Caki2 (cell line): ENCODE data around the gene CFAP74. TPM values are rescaled to one million over a fixed set of nuclear protein-coding genes. Genes with fewer than 3 reads are reported as not detected.

ENCODE experiments used
- DNase-seq: peaks from one replicate; pipeline ENCODE4 v3.0.0-alpha.2; 2015; ENCODE audit warnings: low read depth
- in situ Hi-C: cut with HindIII; loops from 2 replicates; pipeline ENCODE4 v1.10.0; 2016; ENCODE audit warnings: low sequenced_read_pairs, low pct_unique_long_range_greater_than_20kb, mixed read lengths
- total RNA-seq: library from RNA; depleted of rRNA; stranded (reverse); fragments of >200 nt; shearing (Covaris generic); gene quantifications from 2 replicates; pipeline ENCODE4 v1.2.3, GENCODE V29; 2014; ENCODE audit warnings: low replicate concordance

Gene CFAP74
- total RNA-seq, 1 experiment from 2014 or later = not detected

DNA sequence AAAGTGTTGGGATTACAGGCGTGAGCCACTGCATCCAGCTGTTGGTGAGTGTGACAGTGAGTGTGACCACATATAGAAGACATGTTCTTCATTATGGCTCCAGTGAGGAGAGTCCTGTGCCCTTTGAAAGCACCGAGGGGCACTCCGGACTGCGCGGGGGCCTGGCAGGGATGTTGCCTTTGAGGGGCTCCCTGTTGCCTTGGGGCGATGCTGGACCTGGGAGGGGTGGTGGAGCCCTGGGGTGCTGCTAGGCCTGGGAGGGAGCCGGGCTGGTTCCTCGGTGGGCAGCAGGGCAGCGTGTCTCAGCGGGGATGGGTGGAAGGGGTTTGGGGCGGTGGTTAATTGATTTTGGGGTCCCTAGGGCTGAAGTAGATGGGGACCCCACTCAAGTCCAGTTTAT is 25.5 kb downstream of the CFAP74 start:
- in situ Hi-C loops = no loop called here
- DNase-seq = no peak

- in situ Hi-C loops = no loop called here
- no peak for DNase-seq
These were observed 27.6 kb downstream of the CFAP74 start for GRCh38 chr1:1976031-1976430.

DNA sequence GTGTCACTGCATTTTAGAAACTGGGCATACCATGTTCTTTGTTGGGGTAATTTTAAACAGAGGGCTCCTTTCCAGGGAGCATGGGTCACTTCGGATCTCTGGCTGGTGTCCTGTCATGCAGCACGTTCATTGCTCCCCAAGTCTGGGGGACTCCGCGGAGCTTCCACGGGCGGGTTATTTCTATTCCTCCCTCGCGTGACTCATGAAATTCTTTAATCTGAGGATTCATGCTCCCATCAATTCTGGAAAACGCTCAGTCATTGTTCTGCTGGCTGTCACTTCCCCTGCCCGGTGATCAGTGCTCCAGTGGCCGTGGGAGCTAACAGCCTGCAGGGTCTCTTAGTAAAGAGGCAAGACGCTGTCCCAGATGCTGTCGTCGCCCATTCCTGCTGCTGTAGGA is 28.1 kb downstream of the CFAP74 start:
- in situ Hi-C loops = no loop called here
- no peak for DNase-seq

DNA sequence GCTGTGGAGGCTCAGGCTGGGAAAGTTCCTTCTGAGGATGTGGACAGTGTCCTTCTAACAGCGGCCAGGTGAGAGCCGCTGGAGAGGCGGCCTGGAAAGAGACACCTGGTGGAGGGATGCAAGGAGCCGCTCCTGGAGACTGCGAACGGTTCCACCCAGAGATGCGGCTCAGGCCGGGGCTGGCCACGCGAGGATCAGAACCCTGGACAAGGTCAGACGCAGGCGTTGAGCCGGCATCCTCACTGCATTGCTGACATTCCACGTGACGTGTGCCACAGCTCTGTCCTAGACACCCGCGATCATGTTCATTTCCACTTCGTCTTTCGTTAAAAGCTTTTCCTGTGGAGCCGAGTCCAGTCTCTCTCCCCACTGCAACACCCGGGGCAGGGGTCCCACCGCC is 28.8 kb downstream of the CFAP74 start:
- no peak for DNase-seq
- in situ Hi-C loops = no loop called here

DNA sequence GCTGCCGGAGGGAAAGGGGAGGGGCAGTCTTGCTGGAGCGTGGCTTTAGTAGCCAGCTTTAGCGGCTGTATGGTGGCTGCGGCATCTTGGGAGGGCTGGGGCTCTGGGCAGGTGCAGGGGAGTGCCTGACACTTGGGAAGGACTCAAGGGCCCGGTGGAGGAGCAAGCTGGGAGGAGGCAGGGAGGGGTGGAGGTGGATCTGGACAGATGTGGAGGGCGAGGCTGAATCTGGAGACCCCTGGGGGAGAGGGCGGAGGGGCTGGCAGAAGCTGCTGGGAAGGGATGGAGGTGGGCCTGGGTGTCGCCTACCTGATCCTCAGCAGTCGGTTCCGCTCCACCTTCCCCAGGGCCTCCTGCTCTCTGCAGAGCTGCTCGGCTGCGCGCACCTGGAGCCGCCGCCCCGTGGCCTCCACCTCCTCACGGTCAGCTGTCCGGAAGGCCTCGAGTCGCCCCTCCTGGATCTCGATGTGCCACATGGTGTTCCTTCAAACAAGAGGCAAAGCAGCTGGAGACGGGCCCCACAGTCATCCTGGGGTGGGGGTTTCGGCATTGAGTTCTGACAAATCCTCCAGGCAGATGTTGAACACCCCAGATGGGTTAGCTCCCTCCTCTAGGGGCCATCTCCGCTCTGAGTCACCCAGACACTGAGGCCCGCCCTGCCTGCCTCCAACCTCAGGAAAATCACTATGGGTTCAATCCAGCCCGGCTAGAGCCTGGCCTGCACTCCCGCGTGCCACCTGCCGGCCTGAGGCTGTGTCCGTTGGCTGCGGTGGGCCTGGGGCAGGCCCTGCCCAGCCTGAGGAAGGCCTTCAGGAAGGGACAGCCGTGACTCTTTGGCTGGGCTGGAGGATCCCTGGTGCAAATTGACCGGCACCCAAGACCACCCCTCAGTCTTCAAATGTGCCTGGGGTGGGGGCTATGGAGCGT is 29.6 kb downstream of the CFAP74 start:
- no peak for DNase-seq
- in situ Hi-C loops = no loop called here

GRCh38 chr1:1972976-1973715 is 30.4 kb downstream of the CFAP74 start:
- DNase-seq = no peak
- in situ Hi-C loops = no loop called here

GRCh38 chr1:1971688-1972087 is 31.9 kb downstream of the CFAP74 start:
- in situ Hi-C loops = no loop called here
- DNase-seq = no peak

GRCh38 chr1:1971017-1971416 is 32.6 kb downstream of the CFAP74 start:
- DNase-seq = no peak
- in situ Hi-C loops = no loop called here

DNA sequence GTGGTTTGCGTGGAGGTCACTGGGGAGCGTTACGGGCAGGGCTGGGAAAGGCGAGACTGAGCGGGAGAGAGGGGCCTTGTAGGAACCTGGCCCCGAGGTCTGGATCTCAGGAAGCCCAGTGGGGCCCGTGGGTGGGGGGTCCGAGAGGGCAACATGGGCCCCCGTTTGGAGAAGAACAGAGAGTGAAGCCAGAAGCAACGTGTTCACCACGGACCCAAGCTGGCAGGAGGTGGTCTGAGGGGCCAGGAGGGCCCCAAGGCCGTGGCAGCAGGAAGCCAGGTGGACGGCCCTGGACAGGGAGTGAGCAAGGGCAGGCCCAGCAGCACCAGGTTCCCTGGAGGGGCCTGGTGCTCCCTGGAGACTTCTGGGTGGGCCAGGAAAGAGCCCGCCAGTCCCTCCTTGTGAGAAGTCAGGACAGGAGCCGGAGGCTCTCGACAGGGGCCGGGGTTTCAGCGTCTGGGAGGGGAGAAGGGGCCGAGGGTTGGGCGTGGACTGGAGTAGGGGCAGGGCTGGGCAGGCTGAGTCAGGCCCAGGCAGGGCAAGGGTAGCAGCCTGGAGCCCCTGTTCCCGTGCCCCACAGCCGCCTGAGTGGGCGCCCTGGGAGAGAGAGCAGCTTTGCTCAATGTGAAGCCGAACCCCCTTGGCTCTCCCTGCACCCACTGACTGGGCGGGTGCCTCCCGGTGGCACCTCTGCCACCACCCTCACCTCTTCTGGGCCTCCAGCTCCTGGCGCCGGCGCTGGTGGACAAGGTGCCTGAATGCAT is 33.5 kb downstream of the CFAP74 start:
- no peak for DNase-seq
- in situ Hi-C loops = no loop called here

- no peak for DNase-seq
- in situ Hi-C loops = no loop called here
These were observed 34.1 kb downstream of the CFAP74 start for GRCh38 chr1:1969505-1969900.

DNA sequence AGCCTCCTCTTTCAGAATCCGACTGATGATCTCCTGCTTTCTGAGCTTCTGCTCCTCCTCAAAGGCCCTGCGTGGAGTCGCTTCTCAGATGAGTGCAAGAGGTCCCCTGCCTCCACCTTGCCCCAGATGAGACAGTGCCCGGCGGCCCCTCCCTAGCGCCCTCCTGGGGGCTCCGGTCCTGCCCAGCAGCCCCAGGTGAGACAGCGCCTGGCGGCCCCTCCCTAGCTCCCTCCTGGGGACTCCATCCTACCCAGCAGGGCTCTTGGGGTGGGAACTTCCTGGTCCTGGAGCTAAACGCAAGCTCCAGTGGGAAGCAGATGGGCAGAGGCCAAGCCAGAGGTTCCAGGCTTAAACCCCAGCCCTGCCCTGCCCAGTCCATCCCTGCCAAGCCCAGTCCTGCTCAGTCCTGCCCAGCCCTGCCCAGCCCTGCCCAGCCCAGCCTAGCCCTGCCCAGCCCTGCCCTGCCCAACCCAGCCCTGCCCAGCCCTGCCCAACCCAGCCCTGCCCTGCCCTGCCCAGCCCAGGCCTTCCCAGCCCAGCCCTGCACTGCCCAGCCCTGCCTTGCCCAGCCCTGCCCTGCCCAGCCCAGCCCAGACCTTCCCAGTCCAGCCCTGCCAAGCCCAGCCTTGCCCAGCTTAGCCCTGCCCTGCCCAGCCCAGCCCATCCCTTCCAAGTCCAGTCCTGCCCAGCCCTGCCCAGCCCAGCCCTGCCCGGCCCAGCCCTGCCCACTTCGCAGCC is 34.6 kb downstream of the CFAP74 start:
- no peak for DNase-seq
- in situ Hi-C loops = no loop called here

DNA sequence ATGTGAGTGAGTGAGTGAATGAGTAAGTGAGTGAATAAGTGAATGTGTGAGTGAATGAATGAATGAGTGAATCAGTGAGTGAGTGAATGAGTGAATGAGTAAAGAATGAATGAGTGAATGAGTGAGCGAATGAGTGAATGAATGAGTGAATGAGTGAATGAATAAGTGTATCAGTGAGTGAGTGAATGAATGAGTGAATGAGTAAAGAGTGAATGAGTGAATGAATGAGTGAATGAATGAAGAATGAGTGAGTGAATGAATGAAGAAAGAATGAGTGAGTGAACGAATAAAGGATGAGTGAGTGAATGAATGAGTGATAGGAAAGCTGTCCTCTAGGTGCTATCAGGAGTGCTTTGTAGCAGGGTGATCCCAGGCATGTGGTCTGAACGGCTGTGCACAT is 35.7 kb downstream of the CFAP74 start:
- in situ Hi-C loops = no loop called here

DNA sequence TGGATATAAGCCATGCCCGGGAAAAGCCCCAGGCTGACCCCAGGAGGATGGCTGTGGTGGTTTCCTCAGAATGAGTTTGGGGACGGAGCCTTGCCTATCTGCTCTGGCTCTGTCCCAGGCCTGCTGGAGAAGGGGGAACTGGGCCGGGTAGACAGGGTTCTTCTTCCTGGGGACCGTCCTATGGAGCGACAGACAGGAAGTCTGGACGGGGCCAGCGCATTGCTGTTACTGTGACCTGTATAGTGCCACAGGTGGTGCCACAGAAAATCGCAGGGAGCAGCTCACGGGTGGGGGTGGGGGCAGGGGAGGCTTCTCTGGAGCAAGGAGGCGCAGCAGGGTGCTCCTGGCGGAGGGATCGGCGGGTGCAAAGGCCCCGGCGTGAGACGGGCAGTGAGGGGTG is 36.4 kb downstream of the CFAP74 start:
- in situ Hi-C loops = no loop called here
- no peak for DNase-seq

More for the DNA sequence above, 35.7 kb downstream of the CFAP74 start:
- no peak for DNase-seq

DNA sequence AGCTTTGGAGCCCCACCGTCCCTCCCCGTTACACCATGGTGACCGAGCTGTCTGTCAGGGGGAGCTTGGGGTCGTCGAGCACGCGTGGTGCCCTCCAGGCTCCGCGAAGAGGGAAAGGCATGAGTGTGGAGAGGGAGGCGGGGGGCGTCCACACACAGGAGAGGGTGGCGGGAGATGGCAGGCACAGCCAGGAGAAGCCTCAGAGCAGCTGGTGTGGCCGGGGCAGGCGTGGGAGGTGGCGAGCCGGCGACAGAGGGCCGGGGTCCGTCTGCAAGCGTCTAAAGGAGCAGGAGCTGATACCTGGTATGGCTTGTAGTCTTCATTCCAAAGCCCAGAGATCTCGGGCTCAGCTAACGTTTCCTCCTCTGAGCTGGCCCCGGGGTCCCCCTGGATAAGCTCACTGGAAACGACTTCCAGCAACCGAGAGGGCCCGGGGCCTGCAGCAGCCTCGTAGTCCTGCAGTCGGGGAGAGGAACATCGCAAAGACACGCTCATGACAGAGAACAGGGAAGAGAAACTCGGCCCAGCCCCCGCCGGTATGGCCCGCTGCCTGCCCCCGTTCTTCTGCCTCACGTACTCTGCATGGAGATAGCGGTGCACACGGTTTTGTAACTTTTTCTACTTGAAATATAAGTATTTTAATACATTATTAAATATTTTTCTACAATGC is 37.4 kb downstream of the CFAP74 start:
- no peak for DNase-seq
- in situ Hi-C loops = no loop called here

GRCh38 chr1:1965546-1965945 is 38.0 kb downstream of the CFAP74 start:
- no peak for DNase-seq
- in situ Hi-C loops = no loop called here

GRCh38 chr1:1964811-1965210 is 38.8 kb downstream of the CFAP74 start:
- in situ Hi-C loops = no loop called here

DNA sequence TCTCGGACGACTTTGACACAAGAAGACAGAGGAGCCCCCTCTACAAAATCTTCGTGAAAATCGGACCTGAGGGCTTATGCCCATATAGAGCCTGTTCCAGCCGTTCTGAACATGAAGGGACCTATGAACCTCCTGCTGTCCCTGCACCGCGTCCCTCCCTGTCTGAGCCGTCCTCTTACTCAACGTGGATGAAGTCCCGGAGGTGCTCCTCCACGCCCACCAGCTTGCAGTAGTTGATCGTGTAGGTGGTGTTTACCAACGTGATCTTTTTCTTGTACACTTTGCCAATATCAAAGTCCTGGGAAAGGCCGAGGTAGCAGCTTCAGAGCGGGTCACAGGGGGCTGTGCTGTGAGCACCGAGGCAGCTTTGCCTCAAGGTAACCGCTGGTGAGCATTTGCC is 40.0 kb downstream of the CFAP74 start:
- in situ Hi-C loops = no loop called here

More at GRCh38 chr1:1964811-1965210, 38.8 kb downstream of the CFAP74 start:
- no peak for DNase-seq

DNA sequence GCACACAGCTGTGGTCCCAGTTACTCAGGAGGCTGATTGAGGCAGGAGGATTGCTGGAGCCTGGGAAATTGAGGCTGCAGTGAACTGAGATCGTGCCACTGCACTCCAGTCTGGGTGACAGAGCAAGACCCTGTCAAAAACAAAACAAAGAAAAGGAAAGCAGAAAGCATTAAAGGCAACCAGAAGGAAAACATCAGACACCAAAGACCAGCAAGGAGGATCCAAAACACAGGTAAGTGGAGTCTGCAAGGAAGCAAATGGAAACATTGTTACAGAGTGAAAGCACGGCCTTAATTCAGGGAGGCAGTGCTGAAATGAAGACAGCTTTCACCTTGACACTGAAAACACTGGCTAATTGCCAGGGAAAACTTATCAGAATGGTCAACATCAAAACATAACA is 40.8 kb downstream of the CFAP74 start:
- in situ Hi-C loops = no loop called here
- no peak for DNase-seq

More for the DNA sequence above, 40.0 kb downstream of the CFAP74 start:
- DNase-seq = no peak
